Astrocyte (in vitro differentiated cells and primary cell): Measurements from ENCODE around the gene SOWAHB. TPM values are rescaled to one million over a fixed set of nuclear protein-coding genes. Genes with fewer than 3 reads are reported as not detected.

Source experiments
- DNase-seq: peaks from one replicate; pipeline ENCODE4 v3.0.0-alpha.2; 2010; ENCODE audit warnings: low read depth
- FAIRE-seq: peaks from 2 replicates; lab custom pipeline; 2011; peaks lifted over from hg19 to GRCh38; lab: Jason Lieb, UNC
- H2AFZ ChIP-seq: 2 replicates; pipeline ENCODE4 v1.6.0; 2012; ENCODE audit warnings: low read depth, low read length, inconsistent platforms
- H3K27ac ChIP-seq: 2 replicates; pipeline ENCODE4 v1.5.1; 2011; ENCODE audit warnings: low read depth, low read length, inconsistent platforms
- H3K27me3 ChIP-seq: 2 replicates; pipeline ENCODE4 v1.6.0; 2011; ENCODE audit warnings: low read length, inconsistent platforms; ENCODE audit not compliant: insufficient read depth
- H3K36me3 ChIP-seq: 2 replicates; pipeline ENCODE4 v1.5.1; 2011; ENCODE audit warnings: low read length, inconsistent platforms; ENCODE audit not compliant: insufficient read depth
- H3K4me1 ChIP-seq: 2 replicates; pipeline ENCODE4 v1.5.1; 2011; ENCODE audit warnings: low read length, inconsistent platforms; ENCODE audit not compliant: insufficient read depth
- H3K4me2 ChIP-seq: 2 replicates; pipeline ENCODE4 v1.6.0; 2012; ENCODE audit warnings: low read length, inconsistent platforms
- H3K4me3 ChIP-seq: 2 replicates; pipeline ENCODE4 v1.5.1; 2011; ENCODE audit warnings: low read depth, mild to moderate bottlenecking, low read length, inconsistent platforms; ENCODE audit not compliant: insufficient read depth
- H3K79me2 ChIP-seq: 2 replicates; pipeline ENCODE4 v1.6.0; 2012; ENCODE audit warnings: mild to moderate bottlenecking, low read length, inconsistent platforms; ENCODE audit not compliant: insufficient read depth
- H3K9ac ChIP-seq: 2 replicates; pipeline ENCODE4 v1.6.0; 2012; ENCODE audit warnings: mild to moderate bottlenecking, low read length, inconsistent platforms
- H3K9me3 ChIP-seq: 2 replicates; pipeline ENCODE4 v1.5.1; 2012; ENCODE audit warnings: low read depth, mild to moderate bottlenecking, low read length, inconsistent platforms; ENCODE audit not compliant: insufficient read depth
- H4K20me1 ChIP-seq: 2 replicates; pipeline ENCODE4 v1.6.0; 2012; ENCODE audit warnings: low read length, inconsistent platforms; ENCODE audit not compliant: insufficient read depth
- H3K27ac Mint-ChIP-seq: one replicate; pipeline ENCODE4 v1.8.0; 2021; ENCODE audit warnings: mild to moderate bottlenecking, mixed read lengths; ENCODE audit not compliant: unreplicated experiment
- H3K27me3 Mint-ChIP-seq: one replicate; pipeline ENCODE4 v1.8.0; 2021; ENCODE audit warnings: low read depth, mixed read lengths; ENCODE audit not compliant: unreplicated experiment
- H3K36me3 Mint-ChIP-seq: one replicate; pipeline ENCODE4 v1.8.0; 2021; ENCODE audit warnings: low read depth, mixed read lengths; ENCODE audit not compliant: unreplicated experiment
- H3K4me1 Mint-ChIP-seq: one replicate; pipeline ENCODE4 v1.8.0; 2021; ENCODE audit warnings: low read depth, mixed read lengths; ENCODE audit not compliant: unreplicated experiment
- H3K4me3 Mint-ChIP-seq: one replicate; pipeline ENCODE4 v1.8.0; 2021; ENCODE audit warnings: mild to moderate bottlenecking, moderate library complexity, mixed read lengths; ENCODE audit not compliant: unreplicated experiment
- H3K9me3 Mint-ChIP-seq: one replicate; pipeline ENCODE4 v1.8.0; 2021; ENCODE audit warnings: mild to moderate bottlenecking, mixed read lengths; ENCODE audit not compliant: unreplicated experiment
- EZH2 ChIP-seq: IDR thresholded peaks from 2 replicates; pipeline ENCODE4 v1.6.1; 2012; ENCODE audit warnings: mild to moderate bottlenecking, low read length, inconsistent platforms; ENCODE audit not compliant: insufficient read depth
- total RNA-seq: library from RNA; stranded (reverse); gene quantifications from 2 replicates; pipeline ENCODE4 v1.2.1, GENCODE V29; 2021
- TF ChIP-seq, protein P1 (sequence below): IDR thresholded peaks from 2 replicates; pipeline ENCODE4 v1.5.1; 2011; ENCODE audit warnings: low read depth, mild to moderate bottlenecking, inconsistent platforms, low read length, moderate library complexity; ENCODE audit not compliant: insufficient read depth

SOWAHB gene
- total RNA-seq, 1 donor from 2014 or later, result 6.8 TPM

- Histone ChIP-seq H4K20me1 (no peaks in the 10 kb centered on the region), H3K9ac (no peak overlapping the region), H3K9me3 (no peaks in the 10 kb centered on the region), H2AFZ (no peak overlapping the region), H3K36me3 (no peaks in the 10 kb centered on the region), H3K79me2 (no peaks in the 10 kb centered on the region), H3K4me1 (peaks cover 10% of the 10 kb centered on the region), H3K27ac (no peak overlapping the region), H3K4me2 (no peak overlapping the region), H3K4me3 (no peak overlapping the region), H3K27me3 (peaks cover 39% of the 10 kb centered on the region)
- H3K27me3 Mint-ChIP-seq, result peaks cover 16% of the 10 kb centered on the region
- H3K9me3 Mint-ChIP-seq, result no peaks in the 10 kb centered on the region
- no peak for DNase-seq
- no peak for FAIRE-seq
- H3K27ac Mint-ChIP-seq, result peak overlapping the region; percentile 16
- no peak for TF ChIP-seq EZH2
- TF ChIP-seq, protein P1, sequence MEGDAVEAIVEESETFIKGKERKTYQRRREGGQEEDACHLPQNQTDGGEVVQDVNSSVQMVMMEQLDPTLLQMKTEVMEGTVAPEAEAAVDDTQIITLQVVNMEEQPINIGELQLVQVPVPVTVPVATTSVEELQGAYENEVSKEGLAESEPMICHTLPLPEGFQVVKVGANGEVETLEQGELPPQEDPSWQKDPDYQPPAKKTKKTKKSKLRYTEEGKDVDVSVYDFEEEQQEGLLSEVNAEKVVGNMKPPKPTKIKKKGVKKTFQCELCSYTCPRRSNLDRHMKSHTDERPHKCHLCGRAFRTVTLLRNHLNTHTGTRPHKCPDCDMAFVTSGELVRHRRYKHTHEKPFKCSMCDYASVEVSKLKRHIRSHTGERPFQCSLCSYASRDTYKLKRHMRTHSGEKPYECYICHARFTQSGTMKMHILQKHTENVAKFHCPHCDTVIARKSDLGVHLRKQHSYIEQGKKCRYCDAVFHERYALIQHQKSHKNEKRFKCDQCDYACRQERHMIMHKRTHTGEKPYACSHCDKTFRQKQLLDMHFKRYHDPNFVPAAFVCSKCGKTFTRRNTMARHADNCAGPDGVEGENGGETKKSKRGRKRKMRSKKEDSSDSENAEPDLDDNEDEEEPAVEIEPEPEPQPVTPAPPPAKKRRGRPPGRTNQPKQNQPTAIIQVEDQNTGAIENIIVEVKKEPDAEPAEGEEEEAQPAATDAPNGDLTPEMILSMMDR, result no peak
- peaks cover 19% of the 10 kb centered on the region for H3K4me1 Mint-ChIP-seq
- no peaks in the 10 kb centered on the region for H3K36me3 Mint-ChIP-seq
- no peak overlapping the region for H3K4me3 Mint-ChIP-seq
Measured at GRCh38 chr4:76894537-76895255, 3.2 kb downstream of the SOWAHB start.

DNA sequence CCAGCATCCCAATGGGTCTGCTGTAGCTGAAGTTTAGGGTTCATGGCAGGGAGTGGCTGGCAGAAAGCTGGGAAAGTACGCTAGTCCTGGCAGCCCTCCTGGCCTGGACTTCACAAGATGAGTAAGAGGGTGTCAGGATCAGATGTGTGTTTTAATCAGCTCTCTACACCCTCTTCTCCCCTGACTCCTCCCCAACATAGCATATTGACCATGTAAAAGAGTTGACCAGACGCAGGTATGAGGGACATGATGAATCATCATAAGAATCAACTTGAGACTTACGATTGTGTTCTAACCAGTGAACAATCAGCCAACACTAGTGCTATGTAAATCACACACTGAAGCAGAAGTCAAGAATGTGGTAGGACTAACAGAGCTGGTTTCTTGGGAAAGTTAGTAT, 5.3 kb downstream of the SOWAHB start:
- Histone ChIP-seq H3K27ac (no peak overlapping the region), H3K79me2 (no peaks in the 10 kb centered on the region), H3K4me1 (peaks cover 7% of the 10 kb centered on the region), H3K36me3 (no peaks in the 10 kb centered on the region), H2AFZ (no peak overlapping the region), H3K27me3 (peaks cover 20% of the 10 kb centered on the region), H4K20me1 (no peaks in the 10 kb centered on the region), H3K9me3 (no peaks in the 10 kb centered on the region), H3K4me2 (no peak overlapping the region), H3K4me3 (no peak overlapping the region), H3K9ac (no peak overlapping the region)
- TF ChIP-seq, protein P1, result no peak
- no peak for TF ChIP-seq EZH2
- Mint-ChIP-seq H3K9me3 (no peaks in the 10 kb centered on the region), H3K4me1 (peaks cover 14% of the 10 kb centered on the region), H3K4me3 (no peak overlapping the region), H3K36me3 (no peaks in the 10 kb centered on the region), H3K27me3 (peaks cover 11% of the 10 kb centered on the region), H3K27ac (peak overlapping the region; percentile 82)
- FAIRE-seq, result peak; percentile 17
- peak; percentile 65 for DNase-seq

- Histone ChIP-seq H3K27me3 (peaks cover 17% of the 10 kb centered on the region), H3K36me3 (no peaks in the 10 kb centered on the region), H3K4me1 (peaks cover 4% of the 10 kb centered on the region), H3K9ac (no peak overlapping the region), H3K27ac (no peak overlapping the region), H3K4me3 (no peak overlapping the region), H2AFZ (no peak overlapping the region), H3K79me2 (no peaks in the 10 kb centered on the region), H3K4me2 (no peak overlapping the region), H4K20me1 (no peaks in the 10 kb centered on the region), H3K9me3 (no peaks in the 10 kb centered on the region)
- H3K9me3 Mint-ChIP-seq, result peaks cover 3% of the 10 kb centered on the region
- H3K27ac Mint-ChIP-seq, result no peak overlapping the region
- H3K4me3 Mint-ChIP-seq, result peak overlapping the region; percentile 3
- H3K36me3 Mint-ChIP-seq, result no peaks in the 10 kb centered on the region
- H3K27me3 Mint-ChIP-seq, result peaks cover 11% of the 10 kb centered on the region
- DNase-seq (no peak), FAIRE-seq (no peak)
- TF ChIP-seq EZH2, result no peak
- TF ChIP-seq, protein P1, result no peak
- H3K4me1 Mint-ChIP-seq, result peaks cover 14% of the 10 kb centered on the region
Measured at GRCh38 chr4:76892001-76892400, 5.9 kb downstream of the SOWAHB start.
